DMS153 treated with DMSO at 0.1 percent for 48 hours (cell line): ENCODE measurements around the gene HOXA4.

Source experiments
- DNase-seq: peaks from one replicate; lab custom pipeline; 2025; ENCODE audit not compliant: unreplicated experiment; lab: John Stamatoyannopoulos, UW

Gene HOXA4

GRCh38 chr7:27158436-27159265 is 28.1 kb upstream of the HOXA4 start:
- DNase-seq, result no peak

DNA sequence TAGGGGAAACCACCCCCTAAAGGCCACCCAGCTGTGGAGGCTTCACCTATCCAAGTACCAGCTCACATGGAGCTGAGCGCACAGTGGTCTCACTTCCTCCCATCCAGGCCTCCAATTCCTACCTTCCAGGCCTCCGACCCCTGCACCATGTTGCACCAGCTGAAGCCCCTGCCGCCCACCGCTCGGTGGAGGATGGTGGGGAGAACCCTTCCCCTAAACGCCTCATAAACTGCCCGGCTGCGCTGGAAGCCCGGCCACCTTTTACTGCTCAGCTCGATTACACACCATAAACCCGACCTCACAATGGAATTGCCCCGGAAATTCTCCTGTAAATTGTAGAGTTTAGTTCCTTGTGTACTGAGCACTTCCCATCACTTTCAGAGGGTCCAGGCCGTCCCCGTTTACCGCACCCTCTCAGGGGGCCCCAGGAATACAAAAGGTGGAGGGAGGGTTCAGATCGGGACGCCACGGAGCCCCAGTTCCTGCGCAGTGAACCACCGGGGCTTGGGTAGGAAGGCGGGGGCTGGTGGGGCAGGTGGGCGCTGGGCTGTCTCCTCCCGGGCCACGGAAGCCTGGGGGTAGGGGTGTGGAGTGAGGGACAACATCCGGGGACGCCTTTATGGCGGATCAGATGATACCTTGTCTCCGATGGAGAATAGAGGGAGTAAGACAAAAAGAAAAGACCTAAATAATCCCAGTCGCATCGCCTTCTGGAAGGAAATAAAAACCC is 27.3 kb upstream of the HOXA4 start:
- DNase-seq, result no peak

- no peak for DNase-seq
Measured at GRCh38 chr7:27156916-27157701, 26.6 kb upstream of the HOXA4 start.

- DNase-seq, result no peak
Measured at GRCh38 chr7:27156508-27156898, 25.9 kb upstream of the HOXA4 start, which contains the start of gene HOXA7. HOXA7 (minus strand) TSS chr7:27156675; CDS start chr7:27156545, 130 bp downstream.

GRCh38 chr7:27155816-27156507 is 25.4 kb upstream of the HOXA4 start:
- no peak for DNase-seq

- DNase-seq, result peak; percentile 30
Measured at GRCh38 chr7:27154901-27155815, 24.6 kb upstream of the HOXA4 start.

DNA sequence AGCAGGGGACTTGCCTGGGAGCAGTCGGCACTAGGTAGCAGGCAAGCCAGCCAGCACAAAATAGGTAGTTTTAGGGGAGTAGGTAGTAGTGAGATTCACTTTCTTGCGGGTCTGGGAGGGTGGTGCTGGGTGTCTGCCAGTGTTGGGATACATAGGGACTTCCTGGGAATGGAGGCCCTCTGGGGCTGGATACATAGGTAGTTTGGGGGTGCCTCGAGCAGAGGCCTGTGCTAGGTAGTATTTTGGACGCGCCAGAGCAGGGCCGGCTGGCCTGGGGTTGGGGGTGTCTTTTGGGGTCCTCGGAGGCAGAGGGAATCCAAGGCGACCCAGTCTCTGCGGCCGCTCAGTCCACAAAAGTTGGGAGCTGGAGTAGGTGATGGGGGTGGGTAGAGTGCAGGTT is 23.8 kb upstream of the HOXA4 start:
- no peak for DNase-seq

GRCh38 chr7:27153526-27153925 is 23.0 kb upstream of the HOXA4 start:
- no peak for DNase-seq

DNA sequence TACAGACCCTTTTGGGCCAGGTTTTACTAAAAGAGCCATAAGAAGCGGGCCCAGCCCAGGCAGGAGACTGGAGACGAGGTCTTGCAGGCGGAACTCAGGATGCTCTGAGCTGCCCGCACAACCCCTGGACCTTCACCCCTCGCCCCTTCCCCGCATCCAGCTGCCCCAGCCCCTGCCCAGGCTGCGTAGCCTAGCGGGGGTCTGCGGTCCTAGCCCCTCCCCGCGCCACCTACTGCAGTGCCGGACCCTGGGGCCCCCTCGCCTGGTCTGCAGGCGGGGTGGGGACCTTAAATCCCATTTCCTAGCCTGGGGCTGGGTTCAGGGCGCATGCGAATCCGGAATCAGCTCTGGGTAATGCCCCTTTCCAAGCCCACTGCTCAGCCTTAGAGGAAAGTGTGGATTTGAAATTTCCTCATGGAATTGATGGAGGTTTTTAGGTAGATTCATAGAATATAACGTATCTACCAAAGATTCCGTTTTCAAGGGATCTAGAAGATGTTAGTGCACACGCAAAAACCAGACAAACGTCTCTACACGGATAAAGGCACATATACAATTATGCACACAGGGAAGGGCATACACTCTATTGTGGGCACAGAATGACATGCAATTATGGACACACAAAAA is 22.4 kb upstream of the HOXA4 start:
- DNase-seq, result no peak

DNA sequence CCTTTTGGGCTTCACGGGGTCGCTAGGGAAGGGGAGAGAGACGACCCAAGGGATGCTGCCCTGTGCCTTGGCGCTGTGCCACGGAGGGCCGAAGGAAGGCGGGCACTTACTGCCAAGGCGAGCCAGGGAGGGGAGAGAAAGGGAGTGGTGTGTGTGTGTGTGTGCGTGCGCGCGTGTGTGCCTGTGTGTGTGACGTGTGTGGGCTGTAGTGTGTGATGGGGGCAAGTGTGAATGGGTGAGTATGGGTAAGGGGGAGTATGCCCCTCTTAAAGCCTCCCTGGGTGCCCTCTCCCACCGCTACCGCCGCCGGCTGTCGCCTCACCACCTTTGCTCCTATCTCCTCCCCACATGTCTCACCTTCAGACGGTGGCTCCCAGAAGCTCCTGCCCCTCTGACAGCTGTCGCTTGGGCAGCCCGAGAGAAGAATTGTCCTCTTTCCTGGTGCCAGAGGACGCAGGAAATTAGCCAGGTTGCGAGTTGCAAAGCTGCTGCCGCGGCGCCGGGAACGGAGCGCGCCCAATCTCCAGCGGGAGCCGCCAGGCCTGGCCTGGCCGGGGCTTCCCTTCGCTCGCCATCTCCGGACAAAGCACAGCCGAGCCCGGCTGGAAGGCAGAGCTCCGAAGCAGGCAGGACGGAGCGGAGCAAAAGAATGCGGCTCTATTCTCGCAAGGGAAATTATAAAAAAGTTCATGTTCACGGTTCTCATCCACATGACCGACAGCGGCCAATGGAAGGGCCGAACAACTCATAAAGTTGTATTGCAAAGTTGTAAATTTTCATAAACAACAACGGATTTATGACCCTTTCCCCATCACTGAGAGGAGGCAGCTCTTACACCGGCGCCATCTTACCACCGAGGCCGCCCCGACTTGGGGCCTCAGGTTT is 21.6 kb upstream of the HOXA4 start, which contains the start of gene HOXA3:
Gene HOXA3, minus strand, starts transcription at position 653 of the 885 bp plus-strand sequence. CDS start 41,943 bp downstream, outside the sequence.
- no peak for DNase-seq

GRCh38 chr7:27151341-27151930 is 20.9 kb upstream of the HOXA4 start:
- no peak for DNase-seq

- DNase-seq, result peak; percentile 88
Measured at GRCh38 chr7:27150568-27151340, 20.2 kb upstream of the HOXA4 start.

DNA sequence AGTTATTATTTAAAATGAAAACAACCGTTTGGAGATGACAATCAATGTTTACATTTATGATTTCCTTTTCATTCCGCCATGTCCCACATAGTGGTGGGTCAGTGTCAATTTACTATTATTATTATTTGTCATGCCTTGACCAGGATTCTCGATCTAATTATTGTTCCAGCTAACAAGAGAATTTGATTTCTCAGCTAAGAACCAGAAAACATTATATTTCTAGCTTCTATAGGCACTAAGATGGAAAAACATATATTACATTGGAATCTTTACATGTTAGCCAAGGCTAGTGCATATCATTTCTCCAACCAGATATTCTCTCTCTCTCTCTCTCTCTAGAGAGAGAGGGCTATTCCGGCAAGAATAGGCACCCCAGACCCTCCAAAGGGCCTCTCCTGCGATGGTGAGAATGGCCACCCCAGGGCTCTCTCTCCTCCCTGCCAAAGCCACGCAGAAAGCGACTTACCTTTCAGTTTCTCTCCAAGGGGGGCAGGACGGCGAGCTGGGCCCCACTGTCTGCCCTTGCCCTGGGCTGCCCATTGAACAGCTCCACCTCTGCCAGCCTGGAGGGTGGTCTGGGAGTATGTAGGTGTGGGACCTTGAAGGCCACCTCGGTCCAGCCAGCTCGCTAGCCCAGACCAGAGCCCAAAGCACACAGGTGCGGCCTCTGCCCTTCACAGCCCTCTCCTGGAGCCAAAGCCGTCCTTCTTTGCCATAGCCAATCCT is 19.4 kb upstream of the HOXA4 start:
- no peak for DNase-seq

DNA sequence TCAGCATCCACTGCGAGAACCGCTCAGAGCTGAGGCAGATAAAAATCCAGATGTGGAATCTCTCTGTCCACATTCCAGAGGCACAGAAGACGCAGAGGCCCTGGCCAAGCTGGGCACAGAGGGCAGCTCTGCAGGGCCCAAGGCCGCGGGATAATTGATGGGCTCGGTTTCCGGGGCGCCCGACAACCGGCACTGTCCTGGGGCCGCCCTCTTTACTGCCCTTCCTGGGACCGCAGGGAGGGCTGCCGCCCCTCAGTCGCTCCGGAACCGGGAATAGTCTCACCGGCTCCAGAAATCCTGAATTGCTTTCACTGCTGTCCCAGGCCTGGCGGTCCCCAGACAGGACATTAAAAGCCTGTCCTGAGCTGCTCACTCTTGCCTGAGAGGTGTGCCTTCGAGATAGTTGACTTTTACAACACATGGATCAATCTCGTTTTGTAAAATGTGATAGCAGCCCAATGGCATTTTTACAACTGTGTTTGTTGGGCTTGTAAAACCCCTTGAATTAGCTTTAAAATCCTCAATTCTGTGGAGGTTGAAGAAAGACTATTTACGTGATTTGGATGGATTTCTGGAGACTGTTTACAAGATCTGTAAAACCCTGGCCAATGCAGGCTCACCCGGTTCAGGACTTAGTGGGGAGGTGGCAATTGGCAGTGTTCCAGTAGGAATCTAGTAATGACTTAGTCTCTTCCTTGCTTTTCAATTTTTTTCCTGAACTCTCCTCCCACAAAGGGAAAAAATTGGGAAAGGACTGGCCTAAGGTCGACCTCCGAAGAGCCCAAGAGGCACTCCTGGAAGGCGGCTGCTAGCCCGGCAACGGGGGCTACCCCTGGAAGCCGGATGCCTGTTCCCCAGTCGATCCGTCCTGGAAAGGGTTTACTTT is 18.4 kb upstream of the HOXA4 start:
- DNase-seq, result no peak

- peak; percentile 68 for DNase-seq
Measured at GRCh38 chr7:27148031-27148755, 17.6 kb upstream of the HOXA4 start.
